ENCODE data around the gene CARD9. TPM values are rescaled to one million over a fixed set of nuclear protein-coding genes. Genes with fewer than 3 reads are reported as not detected.

Gene CARD9, protein sequence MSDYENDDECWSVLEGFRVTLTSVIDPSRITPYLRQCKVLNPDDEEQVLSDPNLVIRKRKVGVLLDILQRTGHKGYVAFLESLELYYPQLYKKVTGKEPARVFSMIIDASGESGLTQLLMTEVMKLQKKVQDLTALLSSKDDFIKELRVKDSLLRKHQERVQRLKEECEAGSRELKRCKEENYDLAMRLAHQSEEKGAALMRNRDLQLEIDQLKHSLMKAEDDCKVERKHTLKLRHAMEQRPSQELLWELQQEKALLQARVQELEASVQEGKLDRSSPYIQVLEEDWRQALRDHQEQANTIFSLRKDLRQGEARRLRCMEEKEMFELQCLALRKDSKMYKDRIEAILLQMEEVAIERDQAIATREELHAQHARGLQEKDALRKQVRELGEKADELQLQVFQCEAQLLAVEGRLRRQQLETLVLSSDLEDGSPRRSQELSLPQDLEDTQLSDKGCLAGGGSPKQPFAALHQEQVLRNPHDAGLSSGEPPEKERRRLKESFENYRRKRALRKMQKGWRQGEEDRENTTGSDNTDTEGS
- total RNA-seq = 1 to 10 TPM in 1 of 4 donors, under 1 TPM in 3; 0.27 to 1.5 (median 0.74) TPM

DNA sequence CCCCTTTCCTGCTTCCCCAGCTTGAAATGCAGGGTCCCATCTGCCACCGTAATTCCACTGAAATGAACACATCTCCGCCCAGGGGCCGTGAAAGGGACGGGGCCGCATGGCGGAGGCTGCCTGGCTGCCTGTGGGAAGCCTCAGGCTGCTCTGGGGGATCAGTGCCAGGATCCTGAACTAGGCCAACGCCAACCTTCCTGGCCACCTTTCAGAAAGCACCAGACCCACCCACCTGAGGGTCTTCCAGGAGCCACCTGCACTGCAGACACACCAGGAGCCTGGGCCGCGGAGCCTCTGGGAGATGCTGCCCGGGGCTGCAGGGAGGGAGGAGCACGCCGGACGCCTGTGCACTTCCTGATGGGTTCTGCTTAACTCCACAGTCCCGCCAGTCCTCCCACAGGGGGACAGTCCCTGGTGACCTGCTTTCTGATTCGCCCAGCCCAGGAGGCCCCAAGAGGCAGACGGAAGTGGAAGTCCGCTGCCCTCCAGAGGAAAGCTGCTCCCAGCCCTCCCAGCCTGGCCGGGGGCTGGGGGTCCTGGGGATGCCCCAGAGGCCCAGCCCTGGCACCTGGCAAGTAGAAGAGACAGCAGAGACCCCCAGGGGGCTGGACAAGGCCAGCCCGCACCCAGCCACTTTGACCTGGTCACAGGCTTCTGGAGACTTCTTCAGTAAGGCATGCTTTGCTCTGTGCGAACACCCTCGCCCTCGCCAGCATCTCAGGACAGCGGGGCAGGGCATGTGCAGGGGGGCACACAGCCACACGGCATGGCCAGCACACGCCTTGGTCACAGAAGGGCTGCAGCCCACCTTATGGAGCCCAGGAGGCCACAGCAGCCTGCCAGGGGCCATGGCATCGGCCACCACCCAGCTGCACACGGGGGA is at the start of gene CARD9:
Gene CARD9, minus strand, starts transcription at position 370 of the 883 bp plus-strand sequence. CDS start 1,591 bp downstream, outside the sequence.
- DNase-seq = no peak
- Histone ChIP-seq H3K27me3 (no peaks in the 10 kb centered on the region), H3K9me3 (no peaks in the 10 kb centered on the region), H3K36me3 (peaks cover 0 to 4% of the 10 kb centered on the region in 2 donors), H3K4me1 (peaks cover 4 to 18% of the 10 kb centered on the region in 2 donors), H3K27ac (no peak within 1 kb of the TSS), H3K4me3 (replicated peaks in 1 of 3) (no peak within 1 kb of the TSS)
- no peak for TF ChIP-seq POLR2A (IDR thresholded peaks at IDR 0.05)
- TF ChIP-seq, protein P1, sequence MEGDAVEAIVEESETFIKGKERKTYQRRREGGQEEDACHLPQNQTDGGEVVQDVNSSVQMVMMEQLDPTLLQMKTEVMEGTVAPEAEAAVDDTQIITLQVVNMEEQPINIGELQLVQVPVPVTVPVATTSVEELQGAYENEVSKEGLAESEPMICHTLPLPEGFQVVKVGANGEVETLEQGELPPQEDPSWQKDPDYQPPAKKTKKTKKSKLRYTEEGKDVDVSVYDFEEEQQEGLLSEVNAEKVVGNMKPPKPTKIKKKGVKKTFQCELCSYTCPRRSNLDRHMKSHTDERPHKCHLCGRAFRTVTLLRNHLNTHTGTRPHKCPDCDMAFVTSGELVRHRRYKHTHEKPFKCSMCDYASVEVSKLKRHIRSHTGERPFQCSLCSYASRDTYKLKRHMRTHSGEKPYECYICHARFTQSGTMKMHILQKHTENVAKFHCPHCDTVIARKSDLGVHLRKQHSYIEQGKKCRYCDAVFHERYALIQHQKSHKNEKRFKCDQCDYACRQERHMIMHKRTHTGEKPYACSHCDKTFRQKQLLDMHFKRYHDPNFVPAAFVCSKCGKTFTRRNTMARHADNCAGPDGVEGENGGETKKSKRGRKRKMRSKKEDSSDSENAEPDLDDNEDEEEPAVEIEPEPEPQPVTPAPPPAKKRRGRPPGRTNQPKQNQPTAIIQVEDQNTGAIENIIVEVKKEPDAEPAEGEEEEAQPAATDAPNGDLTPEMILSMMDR (IDR thresholded peaks at IDR 0.05) = no peak
- 60 to 70% methylated on average over 6 to 21 of the region's 27 CpGs for WGBS, 2 donors
- intact Hi-C loops (cut with DNase I) = no loop called here

DNA sequence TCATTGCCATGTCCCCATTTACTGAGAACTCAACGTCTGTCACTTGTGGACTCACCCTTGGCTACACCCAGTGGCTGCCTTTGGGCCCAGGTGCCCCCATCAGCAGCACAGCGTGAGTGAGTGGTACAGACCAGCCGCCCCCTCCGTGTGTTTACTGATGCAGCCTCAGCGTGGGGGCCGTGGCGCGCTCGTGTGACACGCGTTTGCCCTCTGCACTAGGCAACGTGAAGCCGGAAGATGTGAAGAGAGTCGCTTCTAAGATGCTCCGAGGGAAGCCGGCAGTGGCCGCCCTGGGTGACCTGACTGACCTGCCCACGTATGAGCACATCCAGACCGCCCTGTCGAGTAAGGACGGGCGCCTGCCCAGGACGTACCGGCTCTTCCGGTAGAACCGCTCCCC is 49.4 kb upstream of the CARD9 start:
- Histone ChIP-seq H3K36me3 (peaks cover 52 to 53% of the 10 kb centered on the region in 2 donors), H3K4me1 (peaks cover 11 to 17% of the 10 kb centered on the region in 2 donors), H3K27me3 (no peaks in the 10 kb centered on the region), H3K4me3 (replicated peaks in 1 of 3) (no peak overlapping the region), H3K27ac (no peak overlapping the region), H3K9me3 (no peaks in the 10 kb centered on the region)
- DNase-seq = no peak
- intact Hi-C loops (cut with DNase I) = no loop called here
- TF ChIP-seq, protein P1 (IDR thresholded peaks at IDR 0.05) = no peak
- no peak for TF ChIP-seq POLR2A (IDR thresholded peaks at IDR 0.05)
- WGBS, 2 donors = 93 to 96% methylated on average over 24 to 26 of the region's 26 CpGs

DNA sequence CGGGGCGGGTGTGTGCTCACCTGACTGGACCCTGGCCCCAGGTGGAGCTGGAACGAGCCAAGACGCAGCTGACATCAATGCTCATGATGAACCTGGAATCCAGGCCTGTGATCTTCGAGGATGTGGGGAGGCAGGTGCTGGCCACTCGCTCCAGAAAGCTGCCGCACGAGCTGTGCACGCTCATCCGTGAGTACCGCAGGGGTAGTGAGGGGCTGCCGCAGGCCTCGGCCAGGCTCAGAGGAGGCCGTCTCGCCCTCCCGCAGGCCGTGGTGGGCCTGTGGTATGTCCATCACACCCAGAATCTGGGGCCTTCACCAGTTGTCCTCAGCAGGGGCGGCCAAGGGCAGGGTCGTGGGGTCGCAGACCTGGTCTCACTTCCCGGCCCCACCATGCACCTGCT is 48.3 kb upstream of the CARD9 start:
- intact Hi-C loops (cut with DNase I) = no loop called here
- Histone ChIP-seq H3K27ac (no peak overlapping the region), H3K9me3 (no peaks in the 10 kb centered on the region), H3K27me3 (no peaks in the 10 kb centered on the region), H3K4me1 (peaks cover 11 to 17% of the 10 kb centered on the region in 2 donors), H3K4me3 (replicated peaks in 1 of 3) (no peak overlapping the region), H3K36me3 (peaks cover 63% of the 10 kb centered on the region in 2 donors)
- no peak for TF ChIP-seq POLR2A (IDR thresholded peaks at IDR 0.05)
- TF ChIP-seq, protein P1 (IDR thresholded peaks at IDR 0.05) = no peak
- WGBS, 2 donors = 98 to 100% methylated on average over 5 to 6 of the region's 21 CpGs
- no peak for DNase-seq

DNA sequence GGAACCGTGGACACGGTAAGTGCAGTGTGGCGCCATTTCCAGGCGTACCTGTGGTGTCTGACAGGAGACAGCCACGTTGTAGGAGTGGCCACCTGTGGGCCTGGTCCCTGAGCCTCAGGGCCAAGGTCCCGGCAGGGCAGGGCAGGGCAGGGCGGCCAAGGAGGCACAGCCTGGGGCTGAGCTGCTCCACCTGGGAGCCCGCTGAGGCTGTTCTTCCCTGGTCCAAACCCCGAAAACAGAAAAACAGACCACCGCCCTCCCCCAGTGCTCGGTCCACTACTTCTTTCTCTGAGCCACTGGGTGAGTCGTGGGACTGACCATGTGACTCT is 45.6 kb upstream of the CARD9 start:
- Histone ChIP-seq H3K9me3 (no peaks in the 10 kb centered on the region), H3K27ac (no peak overlapping the region), H3K4me1 (no peaks in the 10 kb centered on the region), H3K27me3 (no peaks in the 10 kb centered on the region), H3K4me3 (replicated peaks in 1 of 3) (no peak overlapping the region), H3K36me3 (peaks cover 87 to 89% of the 10 kb centered on the region in 2 donors)
- no peak for TF ChIP-seq POLR2A (IDR thresholded peaks at IDR 0.05)
- TF ChIP-seq, protein P1 (IDR thresholded peaks at IDR 0.05) = no peak
- no peak for DNase-seq
- 92 to 96% methylated on average over 9 to 12 of the region's 12 CpGs for WGBS, 2 donors
- intact Hi-C loops (cut with DNase I) = no loop called here

Measured in thyroid gland (tissue), 4 donors.